HepG2 (cell line): Measurements from ENCODE around the gene FAM169A. TPM values are rescaled to one million over a fixed set of nuclear protein-coding genes. Genes with fewer than 3 reads are reported as not detected.

Experiments
- AGO1 ChIP-seq: fragments of 200-400 bp; formaldehyde crosslinking; IDR thresholded peaks from 2 replicates; pipeline ENCODE4 v1.6.1; 2017; ENCODE audit warnings: mild to moderate bottlenecking, low read depth, low read length, moderate library complexity; ENCODE audit not compliant: poor library complexity, severe bottlenecking
- DPF2 ChIP-seq: sonication (generic); formaldehyde crosslinking; IDR thresholded peaks from 2 replicates; pipeline ENCODE4 v1.4.0; 2020; ENCODE audit warnings: mild to moderate bottlenecking, low read depth, missing genetic modification reagents, borderline replicate concordance
- GLI4 ChIP-seq: sonication (generic); formaldehyde crosslinking; IDR thresholded peaks from 2 replicates; pipeline ENCODE4 v1.5.1; 2020; ENCODE audit warnings: missing genetic modification reagents, mild to moderate bottlenecking, moderate library complexity, borderline replicate concordance
- KDM6A ChIP-seq: IDR thresholded peaks from 2 replicates; pipeline ENCODE4 v1.6.1; 2016; ENCODE audit warnings: low read depth
- MZF1 ChIP-seq: sonication (generic); formaldehyde crosslinking; IDR thresholded peaks from 2 replicates; pipeline ENCODE4 v1.8.1; 2023; ENCODE audit warnings: mild to moderate bottlenecking, missing genetic modification reagents, borderline replicate concordance
- PATZ1 ChIP-seq: sonication (generic); formaldehyde crosslinking; IDR thresholded peaks from 2 replicates; pipeline ENCODE4 v1.4.0; 2020; ENCODE audit warnings: missing genetic modification reagents
- STAT6 ChIP-seq: sonication (generic); formaldehyde crosslinking; IDR thresholded peaks from 2 replicates; pipeline ENCODE4 v1.4.0; 2020; ENCODE audit warnings: missing genetic modification reagents, mild to moderate bottlenecking, borderline replicate concordance
- YEATS4 ChIP-seq: sonication (generic); formaldehyde crosslinking; IDR thresholded peaks from 2 replicates; pipeline ENCODE4 v1.4.0; 2020; ENCODE audit warnings: missing genetic modification reagents, borderline replicate concordance
- ZBTB33 ChIP-seq: sonication (generic); formaldehyde crosslinking; IDR thresholded peaks from 2 replicates; pipeline ENCODE4 v1.4.0; 2020; ENCODE audit warnings: missing genetic modification reagents
- ZBTB34 ChIP-seq: sonication (generic); formaldehyde crosslinking; IDR thresholded peaks from 2 replicates; pipeline ENCODE4 v1.8.0; 2022; ENCODE audit warnings: mild to moderate bottlenecking, missing genetic modification reagents
- ZBTB7B ChIP-seq: sonication (generic); formaldehyde crosslinking; IDR thresholded peaks from 2 replicates; pipeline ENCODE4 v1.4.0; 2020; ENCODE audit warnings: missing genetic modification reagents
- ZEB1 ChIP-seq: IDR thresholded peaks from 2 replicates; pipeline ENCODE4 v1.6.1; 2012; ENCODE audit warnings: mild to moderate bottlenecking, low read depth, inconsistent platforms; ENCODE audit not compliant: insufficient replicate concordance
- ZKSCAN5 ChIP-seq: sonication (generic); formaldehyde crosslinking; IDR thresholded peaks from 2 replicates; pipeline ENCODE4 v1.5.1; 2020; ENCODE audit warnings: mild to moderate bottlenecking, missing genetic modification reagents
- ZNF292 ChIP-seq: sonication (generic); formaldehyde crosslinking; IDR thresholded peaks from 2 replicates; pipeline ENCODE4 v1.8.1; 2022; ENCODE audit warnings: mild to moderate bottlenecking, low read depth, missing genetic modification reagents, borderline replicate concordance
- ZNF460 ChIP-seq: sonication (generic); formaldehyde crosslinking; IDR thresholded peaks from 2 replicates; pipeline ENCODE4 v1.5.1; 2020; ENCODE audit warnings: missing genetic modification reagents, mild to moderate bottlenecking, borderline replicate concordance
- ZNF512 ChIP-seq: sonication (generic); formaldehyde crosslinking; IDR thresholded peaks from 2 replicates; pipeline ENCODE4 v1.4.0; 2020; ENCODE audit warnings: mild to moderate bottlenecking, missing genetic modification reagents
- ZNF629 ChIP-seq: sonication (generic); formaldehyde crosslinking; conservative IDR thresholded peaks from 2 replicates; pipeline ENCODE4 v1.5.0; 2020; ENCODE audit warnings: missing genetic modification reagents
- ZNF775 ChIP-seq: sonication (generic); formaldehyde crosslinking; IDR thresholded peaks from 2 replicates; pipeline ENCODE4 v1.4.0; 2020; ENCODE audit warnings: missing genetic modification reagents, mild to moderate bottlenecking, moderate library complexity, borderline replicate concordance
- polyA plus RNA-seq, 8 experiments: library from polyadenylated mRNA; depleted of rRNA in 3 of 8; stranded (reverse) in 7 of 8; unstranded in 1 of 8; fragments of >200 nt; fragmentation: Illumina TruSeq in 4 of 8; extraction: Trizol in 4 of 8; gene quantifications; 2 replicates each; pipeline versions ENCODE4 v1.2.1 to v1.2.3, GENCODE V29; 2011 to 2016; ENCODE audit warnings: low read depth in 4 of 8, missing spikeins in 1 of 8, mixed read lengths in 1 of 8; ENCODE audit not compliant: insufficient read depth in 1 of 8
- total RNA-seq, 5 experiments: library from RNA; depleted of rRNA; stranded (reverse); fragments of >200 nt; fragmentation: Illumina TruSeq; extraction: Trizol; gene quantifications; 2 replicates each; pipeline ENCODE4 v1.2.3, GENCODE V29; 2016; ENCODE audit warnings: low read depth in 1 of 5

Gene FAM169A
- total and polyA plus RNA-seq, 2 of the 13 experiments (the other 11 are each of a cell fraction or from before 2014, with no cell fraction given), result 21.1 to 110 TPM

GRCh38 chr5:74875994-74876791, 10.0 kb upstream of the FAM169A start (continued):
- no peak for TF ChIP-seq AGO1
- peak; percentile 79; the same call in 1 of the 2 replicates for TF ChIP-seq STAT6 (CRISPR knock-in tag)
- peak; percentile 79 for TF ChIP-seq ZBTB7B (CRISPR knock-in tag)
- TF ChIP-seq ZBTB34 (CRISPR knock-in tag), result peak; percentile 88; the same call in 1 of the 2 replicates
- TF ChIP-seq ZNF460 (CRISPR knock-in tag), result no peak; the same call in 1 of the 2 replicates
- peak; percentile 87 for TF ChIP-seq ZNF629 (CRISPR knock-in tag)
- TF ChIP-seq ZNF775 (CRISPR knock-in tag), result no peak
- TF ChIP-seq KDM6A (CRISPR knock-in tag), result peak; percentile 81
- TF ChIP-seq DPF2 (CRISPR knock-in tag), result peak; percentile 92
- peak; percentile 75; the same call in 1 of the 2 replicates for TF ChIP-seq PATZ1 (CRISPR knock-in tag)
- peak; percentile 54 for TF ChIP-seq ZBTB33 (CRISPR knock-in tag)
- 0 out of 2 replicates have a peak, but pooled peaks have one; percentile 23 for TF ChIP-seq ZNF292 (CRISPR knock-in tag)
- TF ChIP-seq ZNF512 (CRISPR knock-in tag), result 0 out of 2 replicates have a peak, but pooled peaks have one; percentile 28
- TF ChIP-seq ZEB1, result peak; percentile 73
- TF ChIP-seq GLI4 (CRISPR knock-in tag), result no peak
- TF ChIP-seq MZF1, result no peak
- peak; percentile 41; the same call in 1 of the 2 replicates for TF ChIP-seq YEATS4 (CRISPR knock-in tag)
- no peak for TF ChIP-seq ZKSCAN5 (CRISPR knock-in tag)
